Spleen (tissue), 11 donors: ENCODE results near the gene LRSAM1. TPM values are rescaled to one million over a fixed set of nuclear protein-coding genes. Genes with fewer than 3 reads are reported as not detected.

Experiments used
- DNase-seq: peaks from one replicate; pipeline ENCODE4 v3.0.0-alpha.2; 2020
- H3K27ac ChIP-seq, 8 donors: fragments of 200-600 bp; sonication (generic) in 7 of 8; 1 replicate in 4 of 8; 2 replicates in 4 of 8; pipeline versions ENCODE4 v1.5.0 to v1.8.0; 2016 to 2021; ENCODE audit warnings: inconsistent platforms in 4 of 8, mild to moderate bottlenecking in 4 of 8, moderate library complexity in 1 of 8
- H3K27me3 ChIP-seq, 7 donors: fragments of 200-600 bp; sonication (generic) in 6 of 7; replicated peaks in 1 of 7; 1 replicate in 4 of 7; 2 replicates in 3 of 7; pipeline versions ENCODE4 v1.5.0 to v1.8.0; 2016 to 2021; ENCODE audit warnings: inconsistent platforms in 3 of 7, mild to moderate bottlenecking in 1 of 7
- H3K36me3 ChIP-seq, 6 donors: fragments of 200-600 bp; sonication (generic) in 5 of 6; 1 replicate in 4 of 6; 2 replicates in 2 of 6; pipeline versions ENCODE4 v1.5.0 to v1.8.0; 2016 to 2021; ENCODE audit warnings: inconsistent platforms in 2 of 6
- H3K4me1 ChIP-seq, 6 donors: fragments of 200-600 bp; sonication (generic) in 5 of 6; 1 replicate in 3 of 6; 2 replicates in 3 of 6; pipeline versions ENCODE4 v1.5.0 to v1.8.0; 2016 to 2021; ENCODE audit warnings: inconsistent platforms in 3 of 6
- H3K4me3 ChIP-seq, 8 donors: fragments of 200-600 bp; sonication (generic) in 7 of 8; 1 replicate in 4 of 8; 2 replicates in 4 of 8; pipeline versions ENCODE4 v1.5.0 to v1.8.0; 2016 to 2021; ENCODE audit warnings: inconsistent platforms in 4 of 8, mild to moderate bottlenecking in 4 of 8, moderate library complexity in 2 of 8
- H3K9me3 ChIP-seq, 8 donors: fragments of 200-600 bp; sonication (generic) in 7 of 8; 1 replicate in 4 of 8; 2 replicates in 4 of 8; pipeline versions ENCODE4 v1.5.0 to v1.8.0; 2016 to 2021; ENCODE audit warnings: inconsistent platforms in 4 of 8
- POLR2A ChIP-seq, 3 donors: fragments of 450-650 bp; IDR thresholded peaks; one replicate each; pipeline ENCODE4 v1.5.1; 2017; ENCODE audit warnings: antibody characterized with exemption in 3 of 3, mild to moderate bottlenecking in 1 of 3
- POLR2AphosphoS5 ChIP-seq, 3 donors: sonication (generic); formaldehyde crosslinking; IDR thresholded peaks; one replicate each; pipeline ENCODE4 v1.5.1; 2017; ENCODE audit warnings: antibody characterized with exemption in 3 of 3
- WGBS, 5 donors: extraction: QIAGEN DNeasy Blood & Tissue Kit in 3 of 5; methylation state at CpG; one replicate each; pipeline versions ENCODE4 v1.1.5 to v1.1.7; 2013 to 2018; 5-methylcytosine and 5-hydroxymethylcytosine counted together
- intact Hi-C: fragments of 100-400 bp; cut with DNase I; formaldehyde crosslinking; loops from one replicate; pipeline ENCODE4 v1.15.0; 2023; ENCODE audit warnings: low total_unique reads
- polyA plus RNA-seq, 3 donors: library from polyadenylated mRNA; stranded (reverse); fragments of 200-250 nt; gene quantifications; one replicate each; pipeline ENCODE4 v1.2.1, GENCODE V29; 2013
- total RNA-seq, 7 donors: library from RNA; depleted of rRNA in 3 of 7; stranded (reverse); fragments of >200 nt in 3 of 7; fragmentation: NEBNext Ultra II Directional in 4 of 7; extraction: Animal tissue kit (Norgen Biotek cat#: 25700) in 4 of 7; gene quantifications; one replicate each; pipeline versions ENCODE4 v1.1.0 to v1.2.1, GENCODE V29; 2016 to 2021
- TF ChIP-seq, protein P1 (sequence below), 11 experiments: fragments of 200-600 bp in 7 of 11; fragments of 450-650 bp in 4 of 11; sonication (generic) in 4 of 11; IDR thresholded peaks in 8 of 11; conservative IDR thresholded peaks in 3 of 11; 1 replicate in 7 of 11; 2 replicates in 4 of 11; pipeline versions ENCODE4 v1.4.0 to v1.8.0; 2016 to 2021; ENCODE audit warnings: antibody characterized with exemption in 11 of 11, inconsistent platforms in 4 of 11, mild to moderate bottlenecking in 1 of 11
- donor health status: healthy with polysubstance abuse.
- donor health status: DM: no; HTN: no; CAD: no; lungs with moderate emphysema.
- donor health status: DM: no; HTN: no; CAD: no.
- donor health status: Bipolar disorder and iron deficiency.
- donor health status: healthy.
- donor health status: DM: no; HTN: no; CAD: no.
- donor health status: DM: yes; HTN: yes; CAD: no.

Gene LRSAM1
- total and polyA plus RNA-seq, 10 donors = 13.5 to 32.1 (median 25.1) TPM

DNA sequence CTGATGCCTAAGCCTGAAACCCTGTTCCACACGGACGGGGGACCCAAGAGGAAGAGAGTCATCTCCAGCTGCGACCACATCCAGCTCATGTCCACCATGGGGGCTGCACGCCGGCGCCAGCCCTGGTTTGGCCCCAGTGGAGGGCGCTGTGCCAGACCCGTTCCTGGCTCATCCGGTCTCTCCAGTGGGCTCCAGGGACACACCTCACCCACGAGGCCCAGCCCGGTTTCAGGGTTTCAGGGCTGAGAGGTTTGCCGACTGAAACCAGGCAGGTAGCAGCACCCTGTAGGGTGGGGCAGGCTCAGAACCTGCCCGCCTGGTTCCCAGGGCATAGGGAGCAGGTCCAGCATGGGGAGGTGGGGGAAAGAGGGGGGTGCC is 89.3 kb downstream of the LRSAM1 start:
- intact Hi-C loops = no loop called here
- Histone ChIP-seq H3K9me3 (no peaks in the 10 kb centered on the region), H3K4me3 (no peak overlapping the region), H3K36me3 (no peaks in the 10 kb centered on the region), H3K4me1 (peaks cover 0 to 88% (median 36%) of the 10 kb centered on the region in 6 donors), H3K27me3 (no peaks in the 10 kb centered on the region), H3K27ac (peak overlapping the region in 2 of 8 donors; percentile 30 to 53)
- no peak for DNase-seq
- 53 to 78% (median 73%) methylated on average over 7 to 13 of the region's 13 CpGs for WGBS, 5 donors
- TF ChIP-seq, protein P1, sequence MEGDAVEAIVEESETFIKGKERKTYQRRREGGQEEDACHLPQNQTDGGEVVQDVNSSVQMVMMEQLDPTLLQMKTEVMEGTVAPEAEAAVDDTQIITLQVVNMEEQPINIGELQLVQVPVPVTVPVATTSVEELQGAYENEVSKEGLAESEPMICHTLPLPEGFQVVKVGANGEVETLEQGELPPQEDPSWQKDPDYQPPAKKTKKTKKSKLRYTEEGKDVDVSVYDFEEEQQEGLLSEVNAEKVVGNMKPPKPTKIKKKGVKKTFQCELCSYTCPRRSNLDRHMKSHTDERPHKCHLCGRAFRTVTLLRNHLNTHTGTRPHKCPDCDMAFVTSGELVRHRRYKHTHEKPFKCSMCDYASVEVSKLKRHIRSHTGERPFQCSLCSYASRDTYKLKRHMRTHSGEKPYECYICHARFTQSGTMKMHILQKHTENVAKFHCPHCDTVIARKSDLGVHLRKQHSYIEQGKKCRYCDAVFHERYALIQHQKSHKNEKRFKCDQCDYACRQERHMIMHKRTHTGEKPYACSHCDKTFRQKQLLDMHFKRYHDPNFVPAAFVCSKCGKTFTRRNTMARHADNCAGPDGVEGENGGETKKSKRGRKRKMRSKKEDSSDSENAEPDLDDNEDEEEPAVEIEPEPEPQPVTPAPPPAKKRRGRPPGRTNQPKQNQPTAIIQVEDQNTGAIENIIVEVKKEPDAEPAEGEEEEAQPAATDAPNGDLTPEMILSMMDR (IDR thresholded peaks at IDR 0.05 in 8 of 11, conservative IDR thresholded peaks at IDR 0.05 in 3 of 11) = no peak
- TF ChIP-seq POLR2A (IDR thresholded peaks at IDR 0.05) = no peak
- peak in 1 of 3 donors; percentile 44 for TF ChIP-seq POLR2AphosphoS5 (IDR thresholded peaks at IDR 0.05)

DNA sequence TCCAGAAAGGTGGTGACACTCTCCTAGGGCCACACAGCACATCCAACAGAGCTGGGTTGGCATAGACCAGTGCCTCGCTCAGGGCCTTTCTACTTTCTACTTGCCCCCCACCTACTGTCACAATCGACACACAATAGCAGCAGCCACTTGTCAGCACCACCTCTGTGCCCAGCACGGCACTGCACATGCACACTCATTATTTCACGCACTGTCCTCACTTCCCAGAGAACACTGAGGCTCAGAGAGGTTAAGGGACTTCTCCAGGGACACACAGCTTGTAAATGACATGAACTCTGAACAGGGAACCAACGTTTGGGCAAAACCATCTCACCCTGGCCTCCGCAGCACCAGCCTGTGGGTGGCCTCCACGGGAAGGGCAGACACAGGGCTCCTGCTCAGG is 89.9 kb downstream of the LRSAM1 start:
- Histone ChIP-seq H3K4me1 (peaks cover 3 to 88% (median 40%) of the 10 kb centered on the region in 6 donors), H3K4me3 (no peak overlapping the region), H3K27me3 (no peaks in the 10 kb centered on the region), H3K27ac (peak overlapping the region in 2 of 8 donors; percentile 53 to 56), H3K36me3 (no peaks in the 10 kb centered on the region), H3K9me3 (no peaks in the 10 kb centered on the region)
- no peak for DNase-seq
- WGBS, 5 donors = 83 to 92% (median 88%) methylated on average over 7 of the region's 7 CpGs
- intact Hi-C loops = no loop called here
- TF ChIP-seq POLR2A (IDR thresholded peaks at IDR 0.05) (no peak), POLR2AphosphoS5 (IDR thresholded peaks at IDR 0.05) (no peak)
- TF ChIP-seq, protein P1 (IDR thresholded peaks at IDR 0.05 in 8 of 11, conservative IDR thresholded peaks at IDR 0.05 in 3 of 11) = no peak

DNA sequence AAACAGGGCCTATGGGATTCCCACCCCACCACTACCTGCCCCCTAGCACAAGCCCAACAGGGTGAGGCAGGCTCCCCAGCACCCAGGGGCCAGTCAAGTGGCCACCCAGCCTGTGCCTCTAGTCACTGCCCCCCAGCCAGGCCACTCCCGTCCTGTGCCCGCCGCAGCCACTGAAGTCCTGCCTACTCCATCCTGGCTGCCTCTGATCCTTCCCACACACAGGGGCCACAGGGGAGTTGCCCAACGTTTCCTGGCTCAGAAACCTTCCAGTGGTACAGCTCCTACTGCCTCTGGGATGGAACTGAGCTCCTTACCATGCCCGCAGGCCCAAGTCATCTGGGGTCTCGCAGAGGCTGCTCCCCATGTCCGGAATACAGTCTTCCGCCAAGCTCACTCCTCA is 90.6 kb downstream of the LRSAM1 start:
- no peaks in the 10 kb centered on the region for H3K9me3 ChIP-seq
- peak overlapping the region in 3 of 8 donors; percentile 32 to 56 (median 47) for H3K27ac ChIP-seq
- no peak for DNase-seq
- H3K4me1 ChIP-seq = peaks cover 3 to 88% (median 44%) of the 10 kb centered on the region in 6 donors
- no peaks in the 10 kb centered on the region for H3K36me3 ChIP-seq
- no peak overlapping the region for H3K4me3 ChIP-seq
- no peaks in the 10 kb centered on the region for H3K27me3 ChIP-seq
- no peak for TF ChIP-seq POLR2A (IDR thresholded peaks at IDR 0.05)
- TF ChIP-seq, protein P1 (IDR thresholded peaks at IDR 0.05 in 8 of 11, conservative IDR thresholded peaks at IDR 0.05 in 3 of 11) = no peak
- TF ChIP-seq POLR2AphosphoS5 (IDR thresholded peaks at IDR 0.05) = peak in 1 of 3 donors; percentile 16
- intact Hi-C loops = no loop called here
- WGBS, 5 donors = 65 to 75% (median 71%) methylated on average over 8 of the region's 8 CpGs

DNA sequence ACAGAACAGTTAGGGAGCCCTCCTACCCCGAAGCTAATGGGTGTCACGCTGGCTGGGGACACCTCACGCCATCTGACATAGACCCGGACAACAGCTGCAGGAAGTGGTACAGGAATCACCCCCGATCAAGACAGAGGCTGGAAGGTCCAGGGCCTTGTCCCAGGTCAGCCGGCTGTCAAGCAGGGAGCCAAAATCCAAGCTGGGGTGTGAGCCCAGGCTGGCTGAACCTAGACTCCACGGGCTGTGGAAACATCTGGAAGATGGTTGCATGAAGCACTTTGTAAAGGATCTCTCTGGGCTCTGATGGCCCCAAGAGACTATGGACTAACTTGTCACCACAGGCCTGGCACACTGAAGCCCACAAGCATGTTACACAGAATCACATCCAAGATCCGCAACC is 91.9 kb downstream of the LRSAM1 start:
- no peaks in the 10 kb centered on the region for H3K27me3 ChIP-seq
- H3K4me3 ChIP-seq = no peak overlapping the region
- H3K9me3 ChIP-seq = no peaks in the 10 kb centered on the region
- no peak for DNase-seq
- 44 to 77% (median 71%) methylated on average over 5 to 8 of the region's 8 CpGs for WGBS, 5 donors
- intact Hi-C loops = no loop called here
- H3K36me3 ChIP-seq = no peaks in the 10 kb centered on the region
- peaks cover 3 to 86% (median 42%) of the 10 kb centered on the region in 6 donors for H3K4me1 ChIP-seq
- H3K27ac ChIP-seq = peak overlapping the region in 4 of 8 donors; percentile 21 to 56 (median 40)
- TF ChIP-seq POLR2A (IDR thresholded peaks at IDR 0.05) (no peak), POLR2AphosphoS5 (IDR thresholded peaks at IDR 0.05) (no peak)
- TF ChIP-seq, protein P1 (IDR thresholded peaks at IDR 0.05 in 8 of 11, conservative IDR thresholded peaks at IDR 0.05 in 3 of 11) = no peak
